MCF 10A (cell line): Measurements from ENCODE around the gene ZNF555. TPM values are rescaled to one million over a fixed set of nuclear protein-coding genes. Genes with fewer than 3 reads are reported as not detected.
"Not testable (repeated sequence)": the region's sequence is repeated elsewhere in the genome, so short reads cannot be mapped to it uniquely, and the experiment has no call there.

Experiments
- BruUV-seq: library from RNA; stranded (reverse); fragments of 400-500 nt; replicated peaks from 2 replicates; lab custom pipeline; 2021; lab: Mats Ljungman, UMichigan
- CTCF ChIA-PET: fragments of 300-600 bp; sonication (Branson Sonifier 250); formaldehyde crosslinking; extraction: SDS; loops from one replicate; lab custom pipeline; 2021; ENCODE audit warnings: antibody characterized with exemption, inconsistent platforms; lab: Yijun Ruan, JAX
- POLR2A ChIA-PET: fragments of 300-600, 350-650 bp; sonication (Branson Sonifier 250); formaldehyde crosslinking; extraction: SDS; loops from one replicate; lab custom pipeline; 2020; ENCODE audit warnings: antibody characterized with exemption, inconsistent platforms; lab: Yijun Ruan, JAX
- DNase-seq: peaks from one replicate; pipeline ENCODE4 v3.0.0-alpha.2; 2018; ENCODE audit not compliant: unreplicated experiment
- H3K27ac Mint-ChIP-seq: one replicate; pipeline ENCODE4 v1.8.0; 2022; ENCODE audit warnings: mild to moderate bottlenecking, low read depth, mixed read lengths; ENCODE audit not compliant: unreplicated experiment
- H3K27me3 Mint-ChIP-seq: one replicate; pipeline ENCODE4 v1.8.0; 2022; ENCODE audit warnings: mixed read lengths; ENCODE audit not compliant: insufficient read depth, unreplicated experiment
- H3K36me3 Mint-ChIP-seq: one replicate; pipeline ENCODE4 v1.8.0; 2022; ENCODE audit warnings: mild to moderate bottlenecking, moderate library complexity, mixed read lengths; ENCODE audit not compliant: insufficient read depth, unreplicated experiment
- H3K4me1 Mint-ChIP-seq: one replicate; pipeline ENCODE4 v1.8.0; 2022; ENCODE audit warnings: mixed read lengths; ENCODE audit not compliant: insufficient read depth, unreplicated experiment
- H3K4me3 Mint-ChIP-seq: one replicate; pipeline ENCODE4 v1.8.0; 2022; ENCODE audit warnings: mild to moderate bottlenecking, moderate library complexity, mixed read lengths; ENCODE audit not compliant: unreplicated experiment
- H3K9me3 Mint-ChIP-seq: one replicate; pipeline ENCODE4 v1.8.0; 2022; ENCODE audit warnings: mixed read lengths; ENCODE audit not compliant: unreplicated experiment
- intact Hi-C: fragments of 100-400 bp; cut with micrococcal nuclease; formaldehyde crosslinking; loops from 2 replicates; pipeline ENCODE4 v1.14.1; 2022
- total RNA-seq: library from RNA; stranded (reverse); gene quantifications from 2 replicates; pipeline ENCODE4 v1.2.3, GENCODE V29; 2022
- TF ChIP-seq, protein P1 (sequence below): fragments of 200-600 bp; IDR thresholded peaks from one replicate; pipeline ENCODE4 v1.8.0; 2022; ENCODE audit warnings: antibody characterized with exemption, mild to moderate bottlenecking; ENCODE audit not compliant: unreplicated experiment

ZNF555 gene
- total RNA-seq, 1 experiment from 2014 or later = 4.9 TPM

DNA sequence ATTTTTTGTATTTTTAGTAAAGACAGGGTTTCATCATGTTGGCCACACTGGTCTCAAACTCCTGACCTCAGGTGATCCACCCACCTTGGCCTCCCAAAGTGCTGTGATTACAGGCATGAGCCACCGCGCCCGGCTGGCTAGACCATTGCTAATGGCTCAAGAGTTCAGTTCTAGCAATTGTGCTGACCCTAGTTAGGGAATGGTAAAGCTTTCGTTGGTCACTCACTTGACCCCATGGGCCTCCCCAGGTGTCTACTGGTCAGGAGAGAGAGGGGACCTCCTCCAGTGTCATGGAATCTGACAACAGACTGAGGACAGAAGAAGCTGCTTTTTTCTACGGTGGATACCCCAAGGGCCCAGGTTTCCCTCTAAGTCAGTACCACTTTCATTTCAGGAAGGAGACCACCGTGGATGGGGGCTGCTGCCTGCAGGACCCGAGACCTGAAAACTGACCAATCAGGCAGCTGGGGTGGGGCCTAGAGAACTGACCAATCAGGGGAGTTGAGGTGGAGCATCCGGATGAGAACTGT, 25.3 kb downstream of the ZNF555 start:
- Mint-ChIP-seq H3K9me3 (peaks cover 8% of the 10 kb centered on the region), H3K4me3 (no peak overlapping the region), H3K4me1 (no peaks in the 10 kb centered on the region), H3K27ac (no peak overlapping the region), H3K36me3 (peaks cover 6% of the 10 kb centered on the region), H3K27me3 (no peaks in the 10 kb centered on the region)
- intact Hi-C loops = no loop called here
- TF ChIP-seq, protein P1, sequence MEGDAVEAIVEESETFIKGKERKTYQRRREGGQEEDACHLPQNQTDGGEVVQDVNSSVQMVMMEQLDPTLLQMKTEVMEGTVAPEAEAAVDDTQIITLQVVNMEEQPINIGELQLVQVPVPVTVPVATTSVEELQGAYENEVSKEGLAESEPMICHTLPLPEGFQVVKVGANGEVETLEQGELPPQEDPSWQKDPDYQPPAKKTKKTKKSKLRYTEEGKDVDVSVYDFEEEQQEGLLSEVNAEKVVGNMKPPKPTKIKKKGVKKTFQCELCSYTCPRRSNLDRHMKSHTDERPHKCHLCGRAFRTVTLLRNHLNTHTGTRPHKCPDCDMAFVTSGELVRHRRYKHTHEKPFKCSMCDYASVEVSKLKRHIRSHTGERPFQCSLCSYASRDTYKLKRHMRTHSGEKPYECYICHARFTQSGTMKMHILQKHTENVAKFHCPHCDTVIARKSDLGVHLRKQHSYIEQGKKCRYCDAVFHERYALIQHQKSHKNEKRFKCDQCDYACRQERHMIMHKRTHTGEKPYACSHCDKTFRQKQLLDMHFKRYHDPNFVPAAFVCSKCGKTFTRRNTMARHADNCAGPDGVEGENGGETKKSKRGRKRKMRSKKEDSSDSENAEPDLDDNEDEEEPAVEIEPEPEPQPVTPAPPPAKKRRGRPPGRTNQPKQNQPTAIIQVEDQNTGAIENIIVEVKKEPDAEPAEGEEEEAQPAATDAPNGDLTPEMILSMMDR = no peak
- POLR2A ChIA-PET = no interaction called here
- DNase-seq = no peak
- CTCF ChIA-PET = interaction anchor here (0.6 to 1.4 kb wide), 2 partner anchors 21 to 23 kb away, joined by 3 to 4 read pairs; no protein-coding TSS in a partner anchor
- BruUV-seq = no TSS peak

DNA sequence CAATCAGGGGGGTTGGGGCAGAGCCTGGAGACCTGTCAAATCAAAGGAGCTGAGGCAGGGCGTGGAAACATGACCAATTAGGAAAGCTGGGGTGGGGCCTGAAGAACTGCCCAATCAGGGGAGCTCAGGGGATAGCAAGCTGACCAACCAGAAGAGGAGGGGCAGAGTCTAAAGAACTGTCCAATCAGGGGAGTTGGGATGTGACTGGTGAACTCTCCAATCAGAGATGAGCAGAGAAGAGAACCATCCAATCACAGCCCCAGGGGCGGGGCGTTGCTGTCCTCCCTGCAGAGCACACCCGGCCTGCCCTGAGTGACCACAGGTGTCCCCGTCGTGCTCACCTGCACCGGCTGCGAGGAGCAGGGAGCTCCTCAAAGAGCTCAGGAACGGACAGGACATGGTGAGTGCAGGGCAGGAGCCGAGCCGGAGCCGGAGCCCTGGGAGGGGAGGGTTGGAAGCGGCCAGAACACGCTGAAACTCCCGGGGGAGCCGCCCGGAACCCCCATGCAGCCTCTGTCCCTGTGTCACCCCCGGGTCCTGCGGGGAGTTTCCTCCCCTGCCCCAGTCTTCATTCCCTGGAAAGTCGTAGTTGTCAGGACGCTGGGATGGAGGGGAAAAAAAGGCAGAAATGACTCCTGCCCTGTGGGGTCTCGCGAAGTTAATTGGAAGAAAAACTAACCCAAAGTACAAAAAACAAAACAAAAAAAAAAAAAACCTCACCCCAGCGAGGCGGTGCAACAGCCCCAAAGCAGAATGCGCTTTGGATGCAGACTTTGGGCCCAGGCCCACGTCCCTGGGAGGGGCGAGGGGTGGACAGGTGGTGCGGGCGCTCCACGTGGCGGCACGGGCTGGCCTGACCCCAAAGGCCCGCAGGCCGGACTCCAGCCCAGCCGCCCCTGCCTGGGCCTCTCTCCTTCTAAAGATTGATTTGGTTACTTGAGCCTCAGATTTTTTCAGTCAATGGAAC, 26.0 kb downstream of the ZNF555 start, which contains the start of gene ZNF556:
Gene ZNF556, plus strand, starts transcription at position 311 of the 967 bp plus-strand sequence. Its CDS starts 87 bp downstream, at position 398.
- H3K36me3 Mint-ChIP-seq = peaks cover 6% of the 10 kb centered on the region
- no peaks in the 10 kb centered on the region for H3K27me3 Mint-ChIP-seq
- H3K4me1 Mint-ChIP-seq = no peaks in the 10 kb centered on the region
- intact Hi-C loops = no loop called here
- CTCF ChIA-PET = interaction anchor here (1.4 kb wide), 1 partner anchor 21 kb away, joined by 4 read pairs; no protein-coding TSS in a partner anchor
- POLR2A ChIA-PET = no interaction called here
- TF ChIP-seq, protein P1 = no peak
- peaks cover 12% of the 10 kb centered on the region for H3K9me3 Mint-ChIP-seq
- no TSS peak for BruUV-seq
- DNase-seq = no peak
- H3K27ac Mint-ChIP-seq = no peak within 1 kb of the TSS
- H3K4me3 Mint-ChIP-seq = no peak within 1 kb of the TSS

DNA sequence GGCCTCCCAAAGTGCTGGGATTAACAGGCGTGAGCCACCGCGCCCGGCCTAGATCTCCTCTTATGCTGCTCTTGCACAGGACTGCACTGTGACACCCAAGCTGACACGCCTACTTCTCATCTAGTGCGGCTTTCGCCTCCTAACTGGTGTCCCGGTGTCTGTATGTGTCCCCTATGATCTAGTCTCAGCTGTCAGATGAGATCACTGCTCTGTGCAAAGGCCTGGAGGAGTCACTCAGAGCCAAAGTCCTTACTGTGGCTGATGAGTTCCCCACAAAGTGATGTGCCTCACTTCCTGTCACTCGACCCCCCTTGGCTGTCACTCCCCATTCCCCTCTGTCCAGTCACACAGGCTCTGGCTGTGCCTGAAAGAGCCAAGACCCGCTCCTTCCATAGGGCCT, 28.3 kb downstream of the ZNF555 start:
- H3K36me3 Mint-ChIP-seq = peaks cover 6% of the 10 kb centered on the region
- peaks cover 12% of the 10 kb centered on the region for H3K9me3 Mint-ChIP-seq
- intact Hi-C loops = loop anchor here (5.0 kb wide), 1 partner anchor 222 kb away; no protein-coding TSS in a partner anchor
- BruUV-seq = no TSS peak
- CTCF ChIA-PET = interaction anchor here (0.6 kb wide), 1 partner anchor 455 kb away, joined by 3 read pairs; no protein-coding TSS in a partner anchor
- no peak overlapping the region for H3K27ac Mint-ChIP-seq
- no peaks in the 10 kb centered on the region for H3K27me3 Mint-ChIP-seq
- POLR2A ChIA-PET = interaction anchor here (0.7 to 1.2 kb wide), 3 partner anchors 33 to 721 kb away, joined by 3 to 4 read pairs (median 3); no protein-coding TSS in a partner anchor
- DNase-seq = no peak
- H3K4me1 Mint-ChIP-seq = no peaks in the 10 kb centered on the region
- H3K4me3 Mint-ChIP-seq = no peak overlapping the region
- TF ChIP-seq, protein P1 = no peak

DNA sequence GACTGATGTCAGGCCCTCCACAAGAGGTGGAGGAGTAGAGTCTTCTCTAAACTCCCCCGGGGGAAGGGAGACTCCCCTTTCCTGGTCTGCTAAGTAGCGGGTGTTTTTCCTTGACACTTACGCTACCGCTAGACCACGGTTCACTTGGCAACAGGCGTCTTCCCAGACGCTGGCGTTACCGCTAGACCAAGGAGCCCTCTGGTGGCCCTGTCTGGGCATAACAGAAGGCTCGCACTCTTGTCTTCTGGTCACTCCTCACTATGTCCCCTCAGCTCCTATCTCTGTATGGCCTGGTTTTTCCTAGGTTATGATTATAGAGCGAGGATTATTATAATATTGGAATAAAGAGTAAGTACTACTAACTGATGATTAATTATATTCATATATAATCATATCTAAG, 30.9 kb downstream of the ZNF555 start:
- CTCF ChIA-PET, H3K4me3 Mint-ChIP-seq, H3K27me3 Mint-ChIP-seq, DNase-seq, POLR2A ChIA-PET, H3K4me1 Mint-ChIP-seq, BruUV-seq, H3K27ac Mint-ChIP-seq: not testable (repeated sequence)
- Mint-ChIP-seq H3K9me3 (peaks cover 12% of the 10 kb centered on the region), H3K36me3 (peaks cover 23% of the 10 kb centered on the region)
- intact Hi-C loops = loop anchor here (5.0 kb wide), 1 partner anchor 225 kb away; no protein-coding TSS in a partner anchor
